ENCODE results near the gene PLCB1.
A peak's percentile ranks its signal among the peaks of the same experiment; 100 is the strongest.

PLCB1 gene

DNA sequence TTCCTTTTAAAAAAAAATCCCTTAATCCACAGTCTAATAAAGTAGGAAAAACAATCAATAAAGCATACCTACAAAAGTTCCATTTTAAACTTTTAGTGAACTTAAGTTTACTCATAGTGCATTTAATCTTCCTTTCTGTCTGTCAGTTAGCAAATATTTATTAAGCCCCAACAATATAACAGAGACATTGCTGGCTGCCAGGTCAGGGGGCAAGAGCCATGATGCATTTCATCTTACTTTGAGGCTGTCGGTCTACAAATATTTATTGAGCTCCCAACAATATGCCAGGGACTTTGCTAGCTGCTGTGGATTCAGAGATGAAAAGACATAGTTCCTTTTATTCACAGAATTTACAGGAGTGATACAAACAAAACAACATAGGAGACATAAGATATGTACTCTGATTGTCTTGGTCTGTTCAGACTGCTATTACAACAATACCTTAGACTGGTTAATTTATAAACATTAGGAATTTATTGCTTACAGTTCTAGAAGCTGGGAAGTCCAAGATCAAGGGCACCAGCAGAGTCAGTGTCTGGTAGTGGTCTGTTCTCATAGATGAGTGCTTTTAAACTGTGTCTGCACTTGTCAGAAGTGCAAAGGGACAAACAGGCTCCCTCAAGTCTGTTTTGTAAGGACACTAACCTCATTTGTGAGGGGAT is 118.6 kb downstream of the PLCB1 start:
- DNase-seq: no peak

DNA sequence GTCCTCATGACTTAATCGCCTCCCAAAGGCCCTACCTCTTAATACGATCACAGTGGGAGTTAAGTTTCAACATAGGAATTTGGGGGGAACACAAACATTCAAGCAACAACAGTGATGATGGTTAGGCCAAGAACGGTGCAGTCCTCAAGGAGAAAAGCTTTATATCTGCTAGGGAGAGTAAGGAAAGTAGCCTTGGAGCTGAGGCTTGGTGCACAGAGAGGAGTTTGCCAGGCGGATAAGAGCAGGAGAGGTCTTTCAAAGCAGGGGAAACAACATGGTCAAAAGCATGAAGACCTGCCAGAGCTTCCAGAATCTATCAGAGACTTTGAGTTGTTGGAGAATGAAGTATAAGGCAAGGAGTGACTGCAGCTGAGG is 119.1 kb downstream of the PLCB1 start:
- no peak for DNase-seq

DNA sequence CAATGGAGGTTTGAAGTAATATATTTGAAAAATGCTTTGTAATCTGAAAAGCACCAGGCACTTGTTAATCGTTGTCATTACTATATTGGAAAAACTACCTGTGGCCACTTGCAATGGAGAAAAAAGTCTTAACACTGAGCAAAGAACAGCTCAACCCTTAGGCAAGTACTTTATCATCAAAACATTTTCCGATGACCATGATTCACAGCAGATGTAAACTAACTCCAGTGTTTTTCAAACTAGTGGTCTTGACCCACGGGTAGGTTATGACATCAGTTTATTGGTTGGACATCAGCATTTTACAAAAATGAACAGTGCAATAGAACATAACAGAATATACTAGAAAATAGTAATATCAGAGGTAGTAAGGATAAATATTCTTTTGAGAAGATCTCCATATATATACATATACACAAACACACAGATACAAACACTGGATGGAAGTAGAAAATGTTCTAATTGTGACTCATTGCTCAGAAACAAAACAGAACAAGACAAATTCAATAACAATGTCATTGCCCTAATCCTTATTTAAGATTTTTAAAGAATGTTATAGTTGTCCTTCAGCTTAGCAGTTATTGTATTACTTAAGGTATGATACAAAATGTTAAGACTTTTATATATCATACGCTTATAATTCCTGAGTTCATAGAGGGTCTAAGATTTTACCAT is 123.0 kb downstream of the PLCB1 start:
- DNase-seq: no peak

DNA sequence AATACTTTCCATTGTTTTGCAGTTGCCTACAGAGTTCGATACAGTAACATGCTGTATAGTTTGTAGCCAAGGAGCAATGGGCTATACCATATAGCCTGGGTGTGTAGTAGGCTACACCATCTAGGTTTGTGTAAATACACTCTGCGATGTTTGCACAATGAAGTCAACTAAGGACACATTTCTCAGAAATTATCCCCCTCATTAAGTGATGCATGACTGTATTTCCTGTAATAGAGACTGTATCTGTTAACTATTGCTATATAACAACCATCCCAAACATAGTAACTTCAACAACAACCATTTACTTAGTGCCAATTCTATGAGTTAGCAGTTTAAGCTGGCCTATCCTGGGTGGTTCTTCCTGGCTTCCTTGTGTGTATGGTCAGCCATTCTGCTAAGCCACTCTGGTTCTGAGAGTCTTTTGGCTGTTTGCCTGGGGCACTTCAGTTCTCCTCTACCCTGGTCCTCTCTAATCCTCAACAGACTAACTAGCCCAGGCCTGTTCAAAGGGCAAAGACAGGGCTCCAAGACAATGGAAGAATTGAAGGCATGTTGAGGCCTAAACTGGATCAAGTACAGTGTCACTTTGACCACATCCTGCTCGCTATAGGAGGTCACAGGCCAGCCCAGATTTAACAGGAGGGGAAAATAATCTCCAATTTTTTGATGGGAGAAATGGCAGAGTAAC is 124.0 kb downstream of the PLCB1 start:
- no peak for DNase-seq

DNA sequence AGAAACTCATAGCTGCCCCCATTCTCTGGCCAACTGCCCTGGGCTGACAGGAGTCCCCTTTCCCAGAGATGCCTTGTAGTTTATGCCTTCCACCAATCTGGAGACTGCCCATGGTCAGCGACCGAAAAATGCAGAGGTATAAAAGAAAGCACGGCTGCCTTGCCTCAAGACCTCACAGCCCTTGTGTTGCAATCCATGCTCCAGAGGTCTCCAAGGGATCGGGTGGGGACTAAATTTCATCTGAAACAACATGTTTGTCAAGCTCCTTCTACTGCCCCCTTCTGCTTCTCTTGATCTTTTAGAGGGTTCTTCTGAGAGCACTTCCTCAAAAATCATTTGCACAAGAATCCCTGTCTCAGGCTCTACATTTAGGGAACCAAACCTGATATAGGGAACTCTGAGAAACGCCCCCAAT is 128.8 kb downstream of the PLCB1 start:
- no peak for DNase-seq

DNA sequence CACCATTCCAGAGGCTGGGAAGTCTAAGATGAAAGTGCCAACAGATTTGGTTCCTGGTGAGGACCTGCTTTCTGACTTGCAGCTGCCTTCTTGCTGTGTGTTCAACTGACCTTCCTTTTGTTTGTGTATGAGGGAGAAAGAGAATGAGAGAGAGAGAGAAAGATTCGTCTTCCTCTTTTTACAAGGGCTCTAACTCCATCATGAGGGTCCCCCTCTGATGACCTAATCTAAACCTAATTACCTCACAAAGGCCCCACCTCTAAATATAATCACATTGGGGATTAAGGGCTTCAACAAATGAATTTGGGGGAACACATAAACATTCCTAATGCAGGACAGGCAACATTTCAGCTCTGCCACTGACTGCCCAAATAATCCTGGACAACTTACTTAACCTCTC is 130.7 kb downstream of the PLCB1 start:
- DNase-seq: no peak

DNA sequence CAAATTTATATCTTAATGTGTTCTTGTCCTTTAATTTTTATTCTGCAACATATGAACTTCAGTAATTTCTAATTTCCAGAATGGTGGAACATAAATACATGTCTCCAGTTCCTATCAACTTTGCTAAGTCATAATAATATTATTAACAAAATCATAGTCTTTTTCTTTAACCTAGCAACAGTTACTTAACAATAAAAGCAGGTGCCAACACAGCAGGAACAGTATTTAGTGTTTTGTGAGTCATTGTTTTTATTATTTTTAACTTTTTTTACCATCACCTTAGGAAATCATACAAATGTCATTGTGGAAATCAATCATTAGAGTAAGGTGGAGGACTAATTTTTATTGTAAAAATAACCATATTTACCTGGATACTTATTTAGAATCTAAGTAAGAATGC is 133.5 kb downstream of the PLCB1 start:
- DNase-seq: no peak

DNA sequence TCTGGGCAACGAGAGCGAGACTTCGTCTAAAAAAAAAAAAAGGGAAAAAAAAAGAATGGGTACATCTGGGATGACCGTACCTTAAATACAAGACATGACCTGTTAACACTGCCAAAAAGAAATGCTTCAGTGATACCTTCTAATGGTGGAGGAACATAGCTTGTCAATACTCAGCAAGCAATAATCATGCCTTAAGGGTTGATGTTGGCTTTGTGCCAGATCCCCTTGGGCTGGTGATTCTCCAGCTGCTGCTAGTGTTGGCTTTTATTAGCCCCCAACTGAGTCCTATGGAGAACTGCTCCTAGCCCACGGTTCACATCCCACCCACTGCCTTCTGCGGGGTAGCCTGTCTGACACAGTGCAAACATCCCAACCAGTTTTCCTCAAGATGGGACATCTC is 134.9 kb downstream of the PLCB1 start:
- DNase-seq: no peak

DNA sequence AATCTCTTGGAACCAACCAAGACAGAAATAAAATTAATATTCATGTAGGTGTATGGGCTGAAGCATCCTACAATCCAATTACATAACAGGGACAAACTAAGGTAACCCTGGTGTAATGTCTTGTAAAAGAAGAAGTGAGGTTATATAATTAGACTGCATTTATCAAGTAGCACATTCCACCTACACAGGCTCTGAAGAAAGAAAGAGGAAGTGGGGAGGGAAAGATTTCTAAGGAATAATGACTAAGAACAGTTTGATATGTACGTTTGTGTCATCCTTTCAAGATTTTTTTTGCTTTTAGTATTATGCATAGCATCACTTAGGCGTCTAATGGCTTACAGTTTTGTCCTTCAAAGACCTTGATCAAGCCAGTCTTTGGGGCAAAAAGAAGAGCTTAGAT is 139.7 kb downstream of the PLCB1 start:
- no peak for DNase-seq

DNA sequence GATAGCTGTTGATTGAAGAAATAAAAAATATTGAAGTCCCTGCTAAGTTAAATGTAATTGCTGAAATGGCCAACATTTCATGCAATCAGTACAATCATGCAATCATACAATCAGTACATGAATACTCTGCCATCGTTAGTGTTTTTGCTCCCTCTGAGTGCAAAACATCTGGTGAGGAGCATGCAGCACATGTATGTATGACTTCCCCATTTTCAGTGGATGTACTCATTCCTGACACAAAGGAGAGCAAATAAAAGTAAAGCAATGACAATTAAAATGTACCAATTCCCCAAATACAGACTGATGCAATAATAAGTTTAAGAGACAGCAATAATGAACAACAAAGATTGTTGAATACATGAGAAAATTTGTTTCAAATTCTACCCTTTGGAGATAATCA is 140.7 kb downstream of the PLCB1 start:
- DNase-seq: no peak

DNA sequence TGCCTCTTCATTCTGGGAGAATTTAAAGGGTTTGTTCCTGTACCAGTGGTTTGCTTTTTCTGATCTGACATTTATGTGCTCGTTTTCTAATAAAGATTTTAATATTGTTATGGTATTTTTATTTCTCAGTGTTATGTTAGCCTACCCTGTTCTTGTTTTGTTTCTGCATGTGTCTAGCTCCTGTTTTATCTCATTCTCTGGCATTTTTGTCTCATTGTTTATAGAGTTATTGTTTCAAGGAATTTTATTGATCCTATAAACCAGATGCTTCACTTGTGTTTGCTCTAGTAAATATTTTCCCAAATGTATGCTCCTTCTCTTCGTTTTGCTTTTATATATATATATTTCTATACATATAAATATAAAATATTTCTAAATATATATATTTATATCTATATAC is 152.8 kb downstream of the PLCB1 start:
- no peak for DNase-seq

DNA sequence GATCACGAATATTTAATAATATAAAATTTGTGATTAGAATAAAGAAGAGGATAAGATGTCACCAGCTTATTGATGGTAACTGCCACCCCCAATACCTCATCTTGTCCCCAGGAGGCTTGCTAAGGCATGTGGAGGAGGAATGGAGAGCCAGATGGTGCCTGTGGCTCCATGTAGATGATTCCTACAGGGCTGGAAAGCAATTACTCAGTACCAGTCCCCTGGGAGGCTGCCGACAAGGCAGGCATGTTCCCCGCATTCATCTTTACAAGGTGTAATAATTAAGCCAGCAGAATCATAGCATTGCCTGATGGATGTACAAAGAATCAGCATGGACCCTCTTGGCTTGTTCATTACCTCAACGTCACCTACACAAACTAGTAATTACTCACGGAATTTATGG is 155.3 kb downstream of the PLCB1 start:
- no peak for DNase-seq

DNA sequence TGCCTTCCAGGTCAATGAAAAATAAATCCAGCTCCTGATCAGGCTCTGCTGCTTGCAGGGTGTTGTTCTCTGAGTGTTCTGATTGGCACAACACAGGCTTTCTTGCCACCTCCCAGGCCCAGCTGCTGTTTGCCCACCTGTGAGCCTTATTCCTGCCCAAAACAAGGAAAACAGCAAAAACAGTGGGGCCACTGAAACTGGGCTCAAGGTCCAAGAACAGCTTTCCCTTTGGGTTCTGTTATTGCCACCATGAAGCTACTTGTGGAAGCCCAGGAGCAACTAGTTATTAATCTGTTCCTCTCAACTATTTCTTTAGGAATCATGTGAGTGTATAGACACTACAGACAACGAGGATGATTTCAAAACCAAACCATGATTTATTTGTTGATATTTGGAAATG is 159.1 kb downstream of the PLCB1 start:
- no peak for DNase-seq

DNA sequence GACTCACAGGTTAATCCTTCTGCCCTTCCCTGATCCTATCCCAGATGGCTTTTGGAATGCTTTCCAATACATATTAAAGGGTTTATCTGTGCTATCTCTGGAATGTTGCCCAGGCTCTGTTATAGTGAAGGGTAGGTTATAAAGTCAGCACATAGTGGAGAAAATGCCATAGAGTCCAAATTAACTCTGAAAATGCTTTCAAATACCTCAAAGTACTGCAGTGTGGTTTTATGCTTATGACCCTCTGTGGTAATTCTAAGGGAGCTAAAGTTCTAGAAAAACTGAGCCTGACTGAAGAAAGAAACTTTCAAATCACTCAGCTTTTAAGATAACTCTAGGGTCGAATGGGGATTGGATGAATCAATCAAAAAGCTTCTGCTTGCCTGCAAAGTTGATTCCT is 159.8 kb downstream of the PLCB1 start:
- DNase-seq: no peak

DNA sequence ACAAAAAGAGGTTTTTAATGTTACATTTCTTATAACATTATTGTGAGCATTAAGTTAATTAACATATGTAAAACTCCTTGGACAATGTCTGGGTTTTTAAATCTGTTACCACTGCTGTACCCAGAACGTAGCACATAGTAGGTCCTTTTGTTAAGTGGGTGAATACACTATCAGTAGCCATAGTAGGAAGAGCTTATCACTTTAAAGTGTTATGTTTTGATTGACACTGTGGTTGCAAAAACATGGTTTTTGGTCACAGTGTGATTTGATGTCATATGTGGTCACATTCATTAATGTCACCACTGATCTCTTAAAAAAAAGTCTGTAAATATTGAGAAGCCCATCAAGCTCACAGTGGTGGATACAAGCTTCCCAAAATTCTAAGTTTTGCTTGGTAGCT is 160.7 kb downstream of the PLCB1 start:
- no peak for DNase-seq

DNA sequence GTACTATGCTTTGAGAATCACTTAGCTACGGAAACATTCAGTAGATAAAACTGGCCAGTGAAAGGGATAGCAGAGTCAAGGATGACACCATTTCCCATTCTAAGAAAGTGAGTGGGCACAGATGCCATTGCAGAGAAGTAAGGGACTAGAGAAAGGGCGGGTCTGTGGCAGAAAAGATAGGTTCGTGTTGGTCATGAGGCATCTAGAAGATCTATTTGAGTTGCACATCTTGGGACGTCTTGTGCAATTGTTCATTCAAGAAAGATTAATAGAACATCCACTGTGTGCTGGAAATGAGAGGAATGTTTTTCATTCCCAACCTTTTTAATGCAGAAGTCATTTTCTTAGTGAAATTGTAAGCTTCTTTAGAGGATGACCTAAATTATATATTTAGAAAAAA is 161.7 kb downstream of the PLCB1 start:
- no peak for DNase-seq

DNA sequence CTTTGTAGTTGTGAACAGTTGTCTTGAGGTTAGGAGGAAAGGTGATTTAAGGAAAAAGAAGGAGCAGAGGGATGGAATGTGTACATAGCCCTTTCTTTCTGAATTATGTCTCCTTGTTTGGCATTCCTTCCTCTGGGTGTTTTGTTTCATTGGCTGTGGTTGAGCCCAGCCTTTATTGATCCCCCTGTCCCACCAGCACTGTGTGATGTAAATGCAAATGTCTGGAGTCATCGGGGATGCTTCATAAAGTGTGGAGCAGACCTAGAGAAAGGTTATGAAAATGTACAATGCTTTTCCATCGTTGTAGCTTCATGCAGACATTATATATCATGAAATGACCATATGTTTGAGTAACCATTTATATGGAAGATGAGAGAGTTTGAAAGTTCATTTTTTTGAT is 164.5 kb downstream of the PLCB1 start:
- no peak for DNase-seq

DNA sequence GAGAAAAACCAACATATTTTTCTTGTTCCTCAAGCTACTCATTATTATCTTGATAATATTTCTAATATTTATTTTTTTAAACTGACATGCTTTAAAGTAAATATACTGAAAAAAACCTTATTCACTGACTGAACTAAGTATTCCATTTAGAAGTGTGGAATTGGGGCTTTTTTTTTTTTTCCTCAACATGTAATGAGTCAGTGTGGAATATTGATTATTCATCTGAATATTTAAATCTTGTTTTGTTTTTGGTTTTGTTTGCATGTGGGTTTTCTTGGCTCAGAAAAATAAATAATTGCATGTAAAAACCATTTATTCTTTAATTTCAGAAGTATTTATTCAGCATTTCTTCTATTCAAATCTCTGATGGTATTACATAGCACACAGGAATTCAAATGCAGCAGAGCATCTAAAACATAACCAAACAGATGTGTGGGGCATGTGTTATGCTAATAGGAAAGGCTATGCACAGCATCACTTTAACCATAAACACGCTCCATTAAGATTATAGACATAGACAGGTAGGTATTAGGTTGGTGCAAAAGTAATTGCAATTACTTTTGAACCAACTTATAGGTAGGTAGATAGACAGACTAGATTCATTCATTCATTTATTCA is 166.5 kb downstream of the PLCB1 start:
- DNase-seq: no peak

DNA sequence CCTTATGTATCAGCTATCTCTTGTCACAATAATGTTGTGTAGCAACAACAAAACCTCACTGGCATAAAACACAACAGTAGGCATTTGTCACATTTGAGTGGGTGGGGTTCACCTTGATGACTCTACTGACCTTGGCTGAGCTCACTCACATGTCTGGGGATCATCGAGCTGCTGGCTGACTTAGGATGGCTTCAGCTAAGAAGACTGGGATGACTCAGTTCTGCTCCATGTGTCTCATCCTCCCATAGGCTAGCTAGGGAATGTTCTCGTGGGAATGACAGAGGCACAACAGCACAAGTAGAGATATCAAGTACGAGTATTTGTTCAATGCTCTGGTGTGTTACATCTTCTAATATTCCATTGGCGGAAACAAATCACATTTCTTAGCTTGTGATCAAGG is 167.9 kb downstream of the PLCB1 start:
- no peak for DNase-seq

DNA sequence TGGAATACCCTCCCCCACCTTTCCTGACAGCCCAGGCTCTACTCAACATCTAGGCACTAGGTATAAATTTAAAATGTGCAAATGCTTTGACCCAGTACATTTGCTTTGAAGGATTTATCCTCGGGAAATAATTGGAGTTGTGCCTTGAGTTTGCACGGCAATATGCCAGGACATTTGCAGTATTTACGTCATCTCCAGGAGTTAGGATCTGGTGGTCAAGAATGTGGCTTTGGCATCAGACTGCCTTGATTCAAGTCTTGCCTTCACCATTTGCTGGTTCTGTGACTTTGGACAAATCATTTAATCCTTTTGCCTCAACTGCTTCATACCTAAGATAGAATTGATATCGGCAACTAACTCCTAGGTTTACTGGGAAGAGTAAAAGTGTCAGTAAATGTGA is 169.6 kb downstream of the PLCB1 start:
- DNase-seq: no peak

DNA sequence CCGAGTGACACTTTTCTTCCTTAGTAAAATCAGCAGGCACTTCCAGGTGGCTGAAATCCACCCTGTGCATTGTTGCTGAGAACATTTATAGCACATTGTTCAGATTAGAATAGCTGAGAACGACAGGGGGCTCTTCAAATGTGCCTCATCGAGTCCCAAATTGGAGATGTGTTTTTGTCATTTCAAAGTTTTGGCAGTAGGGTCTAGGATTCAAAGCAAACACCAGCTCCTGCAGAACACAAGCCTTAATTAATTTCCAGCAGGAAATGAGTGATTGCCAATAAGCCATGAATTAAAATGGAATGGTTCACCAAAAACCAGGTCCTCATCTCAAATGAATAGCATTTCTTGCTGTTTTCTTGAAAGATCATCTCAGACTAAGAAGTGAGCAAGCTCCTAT is 171.6 kb downstream of the PLCB1 start:
- no peak for DNase-seq

DNA sequence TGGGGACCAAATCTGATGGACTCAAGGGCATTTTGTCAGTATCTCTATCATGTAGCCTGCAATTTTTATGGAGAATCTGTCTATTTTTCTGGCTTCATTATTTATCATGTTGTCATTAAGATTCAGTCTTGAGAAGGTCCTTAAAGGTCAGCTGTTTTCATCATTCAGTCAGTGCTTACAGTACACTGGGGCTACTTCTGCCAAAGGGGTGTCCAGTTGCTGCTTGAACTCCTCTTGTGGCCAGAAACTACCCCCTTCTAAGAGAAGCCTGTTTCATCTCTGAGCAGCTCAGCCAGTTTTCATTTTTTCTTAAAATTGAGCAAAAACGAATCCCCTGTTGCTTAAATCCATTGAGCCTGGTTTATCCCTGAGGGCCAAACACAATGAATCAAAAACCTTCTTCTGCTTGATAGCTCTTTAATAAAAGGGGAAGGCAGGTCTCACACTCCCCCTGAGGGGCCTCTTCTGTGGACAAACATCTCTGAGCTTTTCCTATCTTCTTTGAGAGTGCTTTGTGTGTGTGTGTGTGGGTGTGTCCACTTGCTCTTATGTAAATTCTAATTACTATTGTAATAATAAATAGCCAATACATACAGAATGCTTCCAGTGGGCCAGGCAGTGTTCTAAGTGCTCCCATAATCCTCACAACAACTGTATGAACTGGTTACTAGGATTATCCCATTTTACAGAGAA is 172.2 kb downstream of the PLCB1 start:
- no peak for DNase-seq

DNA sequence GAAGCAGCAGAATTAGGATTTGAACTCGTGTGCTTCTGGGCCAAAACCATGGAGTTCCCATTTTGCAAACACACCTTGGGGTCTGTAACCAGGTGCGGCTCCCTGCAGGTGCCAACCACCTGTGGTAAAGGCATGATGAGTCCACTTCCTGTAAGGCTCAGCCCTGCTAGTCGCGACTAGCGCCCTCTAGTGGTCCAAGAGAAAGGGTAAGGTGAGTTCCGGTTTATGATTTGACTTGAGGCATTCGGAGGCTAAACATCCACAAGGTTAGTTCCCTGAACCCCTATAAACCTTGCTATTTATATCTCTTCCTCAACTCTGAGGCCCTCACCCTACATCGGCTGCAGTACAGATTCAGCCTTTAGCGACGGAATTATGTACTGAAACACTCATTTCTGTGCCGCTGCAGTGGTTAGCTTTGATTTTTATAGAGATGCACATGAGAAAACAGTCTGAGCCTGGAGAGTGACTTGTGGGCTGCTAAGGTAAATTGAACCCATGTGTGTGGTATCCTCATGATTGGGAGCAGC is 173.4 kb downstream of the PLCB1 start:
- DNase-seq: peak; percentile 29

All from activated CD4-positive, alpha-beta T cell treated with anti-CD3 and anti-CD28 coated beads for 1 hour (primary cell).